C4-2B (cell line): Measurements from ENCODE around the gene BABAM2.

ENCODE experiments used
- CTCF ChIP-seq: fragments of 450-650 bp; conservative IDR thresholded peaks from 2 replicates; pipeline ENCODE4 v1.5.1; 2017; ENCODE audit warnings: mild to moderate bottlenecking
- ZFX ChIP-seq: fragments of 450-650 bp; IDR thresholded peaks from 2 replicates; pipeline ENCODE4 v1.6.1; 2017

DNA sequence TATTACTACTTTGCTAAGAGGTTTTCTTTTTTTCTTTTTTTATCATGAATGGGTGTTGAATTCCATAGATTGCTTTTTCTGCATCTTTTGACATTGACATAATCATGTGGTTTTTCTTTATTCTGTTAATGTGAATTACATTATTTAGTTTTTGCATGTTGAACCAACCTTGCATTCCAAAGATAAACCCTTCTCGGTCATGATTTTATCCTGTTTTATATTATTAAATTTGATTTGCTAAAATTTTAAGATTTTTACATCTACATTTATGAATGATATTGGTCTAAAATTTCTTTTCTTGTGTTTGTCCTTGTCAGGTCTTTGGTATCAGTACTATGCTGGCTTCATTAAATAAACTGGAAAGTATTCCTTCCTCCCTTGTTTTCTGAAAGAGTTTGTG is 414.7 kb downstream of the BABAM2 start:
- no peak for TF ChIP-seq CTCF
- no peak for TF ChIP-seq ZFX
